K562 treated with DMSO at 1 percent for 48 hours (cell line): ENCODE results near the gene YY1. TPM values are rescaled to one million over a fixed set of nuclear protein-coding genes. Genes with fewer than 3 reads are reported as not detected.

Experiments used
- total RNA-seq: library from RNA; unstranded; fragments of 300-600 nt; gene quantifications from 2 replicates; pipeline ENCODE4 v1.2.3, GENCODE V29; 2022; ENCODE audit warnings: low replicate concordance; ENCODE audit errors: extremely low read depth

YY1 gene
- total RNA-seq = not detected in 2 replicates

GRCh38 chr14:100238419-100239210 lies at the start of gene YY1:
TSS of gene YY1 (plus strand) at chr14:100239144. CDS start at chr14:100239245, 101 bp downstream.

DNA sequence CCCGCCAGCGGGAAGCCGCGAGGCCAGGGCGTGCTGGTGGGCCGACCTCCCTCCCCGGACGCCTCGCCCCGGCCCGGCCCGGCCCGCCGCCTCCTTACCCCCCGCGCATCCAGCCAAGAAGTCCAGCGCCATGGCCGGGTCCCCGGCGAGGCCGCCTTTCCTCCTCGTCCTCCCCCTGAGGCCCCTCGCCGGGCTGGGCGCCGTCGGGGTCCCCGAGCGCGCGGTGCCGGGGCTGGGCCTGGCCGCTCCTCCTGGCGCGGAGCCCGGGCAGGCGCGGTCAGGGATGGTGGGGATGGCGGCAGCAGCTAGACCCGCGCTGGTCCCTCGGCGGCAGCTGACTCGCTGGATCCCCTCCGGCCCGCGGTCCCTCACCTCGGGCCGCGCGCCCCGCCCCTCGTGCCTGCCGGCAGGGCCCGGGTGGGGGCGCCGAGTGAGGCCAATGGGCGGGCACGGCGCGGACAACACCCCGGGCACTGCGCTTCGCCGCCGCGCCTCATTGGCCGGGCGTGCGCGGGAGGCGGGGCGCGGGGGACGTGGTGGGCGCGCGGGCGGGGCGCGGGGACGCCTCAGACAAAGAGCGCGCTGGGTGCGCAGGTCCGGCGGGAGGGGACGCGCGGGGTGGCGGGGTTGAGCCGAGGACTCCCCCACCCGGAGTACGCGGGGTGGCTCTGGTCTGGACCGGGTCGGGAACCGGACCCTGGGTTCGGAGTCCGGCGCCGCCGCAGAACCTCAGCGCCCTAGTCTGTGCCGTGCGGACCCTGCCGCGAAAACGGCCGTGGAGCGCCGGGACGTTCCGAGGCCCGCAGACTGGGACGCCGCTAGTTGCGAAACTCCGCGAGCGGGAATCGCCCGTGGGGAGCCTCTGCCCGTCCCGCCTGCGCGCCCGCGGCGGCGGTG lies 67.4 kb downstream of the YY1 start, which contains the start of gene SLC25A29:
SLC25A29 (minus strand) TSS at position 344 of the 897 bp plus-strand sequence; CDS start at position 132, 212 bp downstream.

GRCh38 chr14:100323121-100323941 lies 84.4 kb downstream of the YY1 start, which contains the start of gene SLC25A47:
TSS of gene SLC25A47 (plus strand) at chr14:100323339. CDS start at chr14:100323415, 76 bp downstream.

Other genes with a start within 250 kb of the YY1 start
- not detected in 2 replicates for gene EVL, start 173.7 kb upstream of the YY1 start, total RNA-seq
- not detected in 2 replicates for gene DEGS2, start 79.5 kb upstream of the YY1 start, total RNA-seq
- not detected in 2 replicates for gene SLC25A29, start 67.3 kb downstream of the YY1 start, total RNA-seq
- not detected in 2 replicates for gene SLC25A47, start 84.2 kb downstream of the YY1 start, total RNA-seq
- not detected in 2 replicates for gene WDR25, start 137.3 kb downstream of the YY1 start, total RNA-seq